GM12875 (cell line): ENCODE results near the gene PROSER3.

ENCODE experiments used
- H3K4me3 ChIP-seq: one replicate; pipeline ENCODE4 v1.5.1; 2011; ENCODE audit warnings: low read depth, low read length, control low read depth
- CTCF ChIP-seq: IDR thresholded peaks from 2 replicates; pipeline ENCODE4 v1.5.1; 2011; ENCODE audit warnings: low read depth, mild to moderate bottlenecking, control low read depth, inconsistent platforms, low read length, moderate library complexity, borderline replicate concordance; ENCODE audit not compliant: insufficient read depth

Gene PROSER3

GRCh38 chr19:35806597-35806996 lies 48.6 kb downstream of the PROSER3 start:
- TF ChIP-seq CTCF = no peak
- H3K4me3 ChIP-seq = no peak overlapping the region

GRCh38 chr19:35807633-35808032 lies 49.7 kb downstream of the PROSER3 start:
- H3K4me3 ChIP-seq = no peak overlapping the region
- TF ChIP-seq CTCF = no peak

DNA sequence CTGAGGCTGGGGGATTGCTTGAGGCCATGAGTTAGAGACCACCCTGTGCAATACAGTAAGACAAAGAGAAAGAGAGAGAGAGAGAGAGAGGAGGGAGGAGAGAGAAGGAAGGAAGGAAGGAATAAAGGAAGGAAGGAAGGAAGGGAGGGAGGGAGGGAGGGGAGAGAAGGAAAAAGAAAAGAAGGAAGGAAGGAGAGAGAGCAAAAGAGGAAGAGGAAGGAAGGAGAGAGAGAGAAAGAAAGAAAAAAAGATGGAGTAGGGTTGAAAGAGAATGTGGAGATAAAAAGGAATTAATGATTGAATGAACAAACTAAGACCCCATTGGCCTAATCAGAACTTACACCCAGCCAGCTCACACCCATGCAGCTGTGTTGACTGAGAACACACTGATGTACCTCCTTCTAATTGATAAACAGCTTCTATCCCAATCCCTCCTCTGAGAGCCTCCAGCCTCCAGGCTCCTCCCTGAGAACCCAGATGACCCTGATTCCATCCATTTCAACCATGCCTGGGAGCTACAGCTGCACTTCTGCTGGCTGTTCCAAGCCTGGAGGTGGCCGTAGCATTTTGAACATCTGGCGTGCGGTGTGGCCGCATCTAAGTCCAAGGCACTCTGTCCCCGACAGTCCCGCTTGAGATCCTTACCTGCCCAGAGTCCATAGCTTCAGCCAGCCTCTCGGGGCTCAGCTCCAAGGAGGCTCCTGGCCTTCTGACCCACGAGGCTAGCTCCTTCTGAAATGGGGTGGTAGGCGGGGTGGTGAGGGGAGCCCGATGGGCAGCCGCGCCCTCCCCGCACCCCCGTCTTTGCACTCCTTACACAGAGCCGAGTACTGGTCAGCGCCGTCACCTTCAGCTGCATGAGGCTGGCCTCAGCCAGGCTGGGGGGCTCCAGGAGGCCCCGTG lies 53.6 kb downstream of the PROSER3 start:
- TF ChIP-seq CTCF = no peak
- no peak overlapping the region for H3K4me3 ChIP-seq

DNA sequence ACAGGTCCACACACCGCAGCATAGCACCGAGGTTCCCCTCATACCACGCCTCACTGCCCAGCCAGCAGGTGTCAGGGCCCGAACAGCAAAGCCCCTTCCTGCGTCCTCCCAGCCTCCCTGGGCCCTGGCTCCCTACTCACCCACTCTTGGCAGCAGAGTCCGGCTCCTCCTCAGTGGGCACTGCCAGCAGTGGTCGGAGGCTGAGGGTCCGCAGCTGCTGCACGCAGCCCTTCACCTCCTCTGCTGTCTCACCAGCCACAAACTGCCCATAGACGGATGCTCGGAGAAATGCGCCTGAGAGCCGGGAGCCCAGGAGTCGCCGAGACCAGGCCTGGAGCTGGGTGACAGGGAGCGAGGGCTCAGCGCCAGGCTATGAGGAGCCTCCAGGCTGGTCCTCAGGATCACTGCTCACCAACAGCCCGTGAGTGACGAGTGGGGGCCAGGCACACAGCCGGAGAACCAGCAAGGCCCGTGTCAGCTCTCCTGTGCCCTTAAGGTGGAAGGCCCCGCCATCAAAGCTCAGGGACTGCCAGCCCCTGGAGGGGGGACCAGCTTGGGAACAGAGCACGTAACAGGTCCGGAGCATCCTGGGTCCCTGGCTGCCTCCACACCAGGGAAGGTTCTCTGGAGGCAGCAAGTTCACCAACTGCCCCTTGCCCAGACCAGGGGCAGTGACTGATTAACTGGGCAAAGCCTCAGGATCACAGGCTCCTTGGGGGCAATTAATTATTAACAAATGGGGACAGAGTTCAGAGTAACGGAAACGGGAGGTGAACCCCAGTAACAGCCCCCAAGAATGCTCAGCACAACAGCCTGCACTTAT lies 54.5 kb downstream of the PROSER3 start, which contains the start of gene PRODH2:
Gene PRODH2 (minus strand): TSS at position 626 of the 823 bp plus-strand sequence. CDS start 40 bp downstream, at position 586.
- no peak within 1 kb of the TSS for H3K4me3 ChIP-seq
- TF ChIP-seq CTCF = no peak

DNA sequence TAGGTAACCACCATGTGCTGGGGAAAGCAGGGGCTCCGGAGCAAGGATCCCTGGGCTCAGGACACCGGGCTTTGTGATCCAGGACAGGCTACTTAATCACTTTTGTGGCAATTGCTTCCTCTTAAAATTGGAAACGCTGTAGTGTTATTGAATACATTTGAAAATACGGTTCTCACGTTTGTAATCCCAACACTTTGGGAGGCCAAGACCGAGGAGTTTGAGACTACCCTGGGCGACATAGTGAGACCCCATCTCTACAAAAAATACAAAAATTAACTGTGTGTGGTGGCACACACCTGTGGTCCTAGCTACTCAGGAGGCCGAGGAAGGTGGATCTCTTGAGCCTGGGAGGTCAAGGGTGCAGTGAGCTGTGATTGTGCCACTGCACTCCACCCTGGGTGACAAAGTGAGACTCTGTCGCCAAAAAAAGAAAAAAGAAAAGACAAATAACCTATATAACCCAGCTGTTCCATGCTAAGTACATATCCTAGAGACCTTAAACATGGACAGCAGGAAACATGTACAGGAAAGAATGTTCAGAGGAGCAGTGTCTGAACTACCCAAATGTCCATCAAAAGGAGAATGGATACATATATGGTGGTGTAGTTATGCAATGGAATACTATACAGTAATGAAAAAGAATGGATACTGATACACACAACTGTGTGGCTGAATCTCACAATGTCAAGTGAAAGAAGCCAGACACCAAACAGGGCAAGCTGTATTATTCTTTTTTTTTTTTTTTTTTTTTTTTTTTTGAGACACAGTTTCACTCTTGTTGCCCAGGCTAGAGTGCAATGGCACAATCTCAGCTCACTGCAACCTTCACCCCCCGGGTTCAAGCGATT lies 55.3 kb downstream of the PROSER3 start:
- H3K4me3 ChIP-seq = no peak overlapping the region
- no peak for TF ChIP-seq CTCF

- H3K4me3 ChIP-seq = no peak overlapping the region
- no peak for TF ChIP-seq CTCF
Measured at GRCh38 chr19:35816262-35816661, 58.3 kb downstream of the PROSER3 start.
